Left ventricle myocardium superior (tissue), 1 donor: ENCODE data around the gene ZNF780A. TPM values are rescaled to one million over a fixed set of nuclear protein-coding genes. Genes with fewer than 3 reads are reported as not detected.
"Not testable (repeated sequence)": the region's sequence is repeated elsewhere in the genome, so short reads cannot be mapped to it uniquely, and the experiment has no call there.

Experiments
- ATAC-seq: fragments of 200-7000 bp; cut with Tn5 transposase; one replicate; pipeline ENCODE4 v1.9.1; 2020; ENCODE audit warnings: mild to moderate bottlenecking, moderate library complexity
- DNase-seq: peaks from one replicate; pipeline ENCODE4 v3.0.0-alpha.2; 2020
- intact Hi-C: fragments of 100-400 bp; cut with micrococcal nuclease; formaldehyde crosslinking; loops from one replicate; pipeline ENCODE4 v1.11.0; 2022
- long read RNA-seq: library from polyadenylated mRNA; unstranded; transcript quantifications from one replicate; pipeline ENCODE4 v2.0.0, GENCODE V29; 2021
- total RNA-seq: library from RNA; stranded (reverse); fragmentation: NEBNext Ultra II Directional; extraction: Animal tissue kit (Norgen Biotek cat#: 25700); gene quantifications from one replicate; pipeline ENCODE4 v1.2.1, GENCODE V29; 2021
- donor health status: DM: no; HTN: yes; CAD: no; lungs with severe emphysema.

Gene ZNF780A
- total RNA-seq = 9.6 TPM
- long read RNA-seq, full-length matches to known transcripts = 3 of 5 reads
- long read RNA-seq, partial matches to known transcripts = 0 of 5 reads
- long read RNA-seq, other reads (novel, unspliced or antisense) = 2 of 5 reads

- intact Hi-C loops = no loop called here
- ATAC-seq (peak; percentile 98), DNase-seq (peak; percentile 87)
These were observed at the start of gene ZNF780A for GRCh38 chr19:40090241-40091204. ZNF780A (minus strand) TSS chr19:40090943; CDS start chr19:40084753, 6,190 bp downstream.

DNA sequence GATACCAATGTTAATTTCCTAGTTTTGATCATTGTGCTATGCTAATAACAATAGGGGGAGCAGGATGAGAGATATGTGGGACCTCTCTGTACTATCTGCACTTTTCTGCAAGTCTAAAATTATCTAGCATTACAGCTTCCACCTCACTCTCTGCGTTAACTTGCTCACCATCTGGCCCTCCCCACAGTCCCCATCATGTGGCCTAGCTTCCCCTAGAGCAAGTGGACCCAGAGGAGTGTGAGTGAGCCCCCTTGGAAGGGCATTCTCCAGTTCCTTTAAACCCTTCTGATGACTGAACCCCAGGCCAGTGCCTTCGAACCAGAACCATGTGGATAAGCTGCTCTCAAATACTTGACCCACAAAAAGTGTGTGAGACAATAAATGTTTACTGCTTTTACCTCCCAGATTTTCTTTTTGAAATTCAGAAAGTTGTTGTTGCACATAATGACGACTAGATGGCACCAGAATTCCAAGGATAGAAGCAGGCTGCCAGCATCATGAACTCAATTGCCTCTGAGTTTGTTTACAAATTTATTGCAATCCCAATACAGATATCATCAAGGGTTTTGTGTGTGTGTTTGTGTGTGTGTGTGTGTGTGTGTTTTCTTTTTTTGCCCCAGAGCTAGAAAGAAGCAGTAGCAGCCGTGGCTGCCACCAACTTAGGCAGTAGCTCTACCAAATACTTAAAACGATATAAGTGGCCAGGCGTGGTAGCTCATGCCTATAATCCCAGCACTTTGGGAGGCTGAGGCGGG lies 49.0 kb upstream of the ZNF780A start:
- ATAC-seq = peak; percentile 35
- DNase-seq = no peak
- intact Hi-C loops = no loop called here

- intact Hi-C loops = no loop called here
- DNase-seq = no peak
- ATAC-seq = no peak
These were observed 46.1 kb upstream of the ZNF780A start for GRCh38 chr19:40136818-40137217.

- no peak for ATAC-seq
- no peak for DNase-seq
- intact Hi-C loops = no loop called here
These were observed 44.1 kb upstream of the ZNF780A start for GRCh38 chr19:40134866-40135265.

GRCh38 chr19:40133491-40133890 lies 42.7 kb upstream of the ZNF780A start:
- intact Hi-C loops = no loop called here

DNA sequence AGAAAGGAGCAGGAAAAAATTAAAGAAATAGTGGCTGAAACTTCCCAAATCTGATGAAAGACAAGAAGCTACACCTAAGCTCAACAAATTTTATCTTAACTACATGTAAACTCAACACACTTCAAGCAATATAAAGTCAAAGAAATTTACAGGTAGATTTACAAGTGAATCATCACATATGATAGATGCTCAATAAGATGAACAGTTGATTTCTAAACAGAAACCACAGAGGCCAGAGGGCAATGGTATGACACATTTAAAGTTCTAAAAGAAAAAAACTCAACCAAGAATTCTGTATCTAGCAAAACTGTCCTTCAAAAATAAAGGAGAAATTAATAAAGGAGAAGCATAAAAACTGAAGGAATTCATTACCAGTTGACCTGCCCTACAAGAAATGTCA lies 39.3 kb upstream of the ZNF780A start:
- ATAC-seq (no peak), DNase-seq (no peak)
- intact Hi-C loops = no loop called here

More at GRCh38 chr19:40133491-40133890, 42.7 kb upstream of the ZNF780A start:
- DNase-seq (no peak), ATAC-seq (no peak)

DNA sequence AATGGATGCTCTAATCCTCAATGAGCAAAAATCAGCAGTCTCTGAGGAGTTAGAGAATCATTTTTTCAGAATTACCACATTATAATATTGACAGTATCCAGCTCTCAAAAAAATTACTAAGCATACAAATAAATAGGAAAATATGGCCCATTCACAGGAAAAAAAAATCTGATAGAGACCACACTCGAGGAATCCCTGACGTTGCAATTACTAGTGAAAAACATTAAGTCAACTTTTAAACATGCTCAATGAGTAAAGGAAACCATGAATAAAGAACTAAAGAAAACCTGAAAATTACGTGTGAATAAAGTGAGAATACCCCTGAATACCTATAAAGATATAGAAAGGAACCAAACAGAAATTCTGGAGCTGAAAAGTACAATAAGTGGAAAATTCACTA lies 38.7 kb upstream of the ZNF780A start:
- intact Hi-C loops = no loop called here
- no peak for DNase-seq

DNA sequence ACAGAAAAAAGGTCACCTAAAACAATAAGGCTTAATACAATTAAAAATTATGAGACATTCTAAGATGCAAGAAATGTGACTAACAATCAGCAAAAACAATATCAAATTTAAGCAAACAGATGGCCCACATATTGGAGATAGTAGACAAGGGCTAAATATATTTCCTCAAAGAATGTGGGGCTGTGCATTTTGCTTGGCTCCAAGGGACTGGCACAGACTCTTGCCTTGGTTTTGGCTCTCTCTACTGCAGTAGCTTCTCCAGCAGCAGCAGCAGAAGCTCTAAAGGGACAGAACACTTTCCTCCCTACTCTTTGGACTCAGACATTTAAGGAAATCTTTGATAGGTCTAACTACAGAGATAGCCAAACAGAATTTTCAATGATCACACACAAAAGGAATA lies 38.2 kb upstream of the ZNF780A start:
- intact Hi-C loops = no loop called here
- no peak for DNase-seq
- no peak for ATAC-seq

More for the DNA sequence above, 38.7 kb upstream of the ZNF780A start:
- no peak for ATAC-seq

GRCh38 chr19:40119380-40119779 lies 28.6 kb upstream of the ZNF780A start:
- intact Hi-C loops = no loop called here
- DNase-seq = no peak
- ATAC-seq = no peak

DNA sequence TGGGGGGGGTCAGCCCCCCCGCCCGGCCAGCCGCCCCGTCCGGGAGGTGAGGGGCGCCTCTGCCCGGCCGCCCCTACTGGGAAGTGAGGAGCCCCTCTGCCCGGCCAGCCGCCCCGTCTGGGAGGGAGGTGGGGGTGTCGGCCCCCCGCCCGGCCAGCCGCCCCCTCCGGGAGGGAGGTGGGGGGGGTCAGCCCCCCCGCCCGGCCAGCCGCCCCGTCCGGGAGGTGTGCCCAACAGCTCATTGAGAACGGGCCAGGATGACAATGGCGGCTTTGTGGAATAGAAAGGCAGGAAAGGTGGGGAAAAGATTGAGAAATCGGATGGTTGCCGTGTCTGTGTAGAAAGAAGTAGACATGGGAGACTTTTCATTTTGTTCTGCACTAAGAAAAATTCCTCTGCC lies 27.9 kb upstream of the ZNF780A start:
- ATAC-seq, intact Hi-C loops, DNase-seq: not testable (repeated sequence)

GRCh38 chr19:40116075-40116474 lies 25.3 kb upstream of the ZNF780A start:
- DNase-seq = no peak

DNA sequence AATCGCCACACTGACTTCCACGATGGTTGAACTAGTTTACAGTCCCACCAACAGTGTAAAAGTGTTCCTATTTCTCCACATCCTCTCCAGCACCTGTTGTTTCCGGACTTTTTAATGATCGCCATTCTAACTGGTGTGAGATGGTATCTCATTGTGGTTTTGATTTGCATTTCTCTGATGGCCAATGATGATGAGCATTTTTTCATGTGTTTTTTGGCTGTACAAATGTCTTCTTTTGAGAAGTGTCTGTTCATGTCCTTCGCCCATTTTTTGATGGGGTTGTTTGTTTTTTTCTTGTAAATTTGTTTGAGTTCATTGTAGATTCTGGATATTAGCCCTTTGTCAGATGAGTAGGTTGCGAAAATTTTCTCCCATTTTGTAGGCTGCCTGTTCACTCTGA lies 23.4 kb upstream of the ZNF780A start:
- ATAC-seq, intact Hi-C loops, DNase-seq: not testable (repeated sequence)

More at GRCh38 chr19:40116075-40116474, 25.3 kb upstream of the ZNF780A start:
- intact Hi-C loops = no loop called here
- no peak for ATAC-seq

- ATAC-seq, intact Hi-C loops, DNase-seq: not testable (repeated sequence)
These were observed 21.5 kb upstream of the ZNF780A start for GRCh38 chr19:40112271-40112670.

GRCh38 chr19:40110570-40110969 lies 19.8 kb upstream of the ZNF780A start:
- intact Hi-C loops = no loop called here
- ATAC-seq (no peak), DNase-seq (no peak)

GRCh38 chr19:40104754-40105153 lies 14.0 kb upstream of the ZNF780A start:
- no peak for DNase-seq
- ATAC-seq = no peak
- intact Hi-C loops = no loop called here

DNA sequence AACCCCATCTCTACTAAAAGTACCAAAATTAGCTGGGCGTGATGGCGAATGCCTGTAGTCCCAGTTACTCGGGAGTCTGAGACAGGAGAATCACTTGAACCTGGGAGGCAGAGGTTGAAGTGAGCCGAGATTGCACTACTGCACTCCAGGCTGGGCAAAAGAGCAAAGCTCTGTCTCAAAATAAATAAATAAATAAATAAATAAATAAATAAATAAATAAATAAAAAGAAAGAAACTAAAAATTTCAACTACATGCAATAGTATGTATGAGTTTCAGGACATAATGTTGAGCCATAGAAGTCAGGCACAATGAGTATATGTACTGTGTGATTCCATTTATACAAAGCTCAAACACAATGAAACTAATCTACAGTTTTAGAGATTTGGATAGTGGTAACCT lies 12.9 kb upstream of the ZNF780A start:
- DNase-seq (no peak), ATAC-seq (no peak)
- intact Hi-C loops = no loop called here

GRCh38 chr19:40101813-40102212 lies 11.1 kb upstream of the ZNF780A start:
- intact Hi-C loops = no loop called here
- DNase-seq (no peak), ATAC-seq (no peak)

DNA sequence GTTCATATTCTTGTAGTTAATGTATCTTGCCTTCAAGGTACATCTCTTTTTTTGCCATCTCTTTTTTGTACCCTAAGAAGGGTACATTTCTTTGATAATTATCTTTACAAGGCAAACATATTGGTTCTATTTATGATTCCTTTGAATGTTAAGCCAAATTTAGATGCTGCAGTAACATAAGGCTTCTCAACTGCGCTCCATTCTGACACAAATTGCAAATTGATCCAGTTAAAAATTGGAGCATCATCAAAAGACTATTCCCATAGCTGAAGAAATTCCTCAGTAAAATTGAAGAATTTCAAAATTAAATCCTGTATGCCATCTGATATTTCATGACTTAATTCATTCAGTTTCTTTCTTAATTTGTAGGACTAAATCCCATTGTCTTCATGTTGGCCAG lies 2.7 kb upstream of the ZNF780A start:
- intact Hi-C loops = no loop called here
- ATAC-seq = no peak
- no peak for DNase-seq

DNA sequence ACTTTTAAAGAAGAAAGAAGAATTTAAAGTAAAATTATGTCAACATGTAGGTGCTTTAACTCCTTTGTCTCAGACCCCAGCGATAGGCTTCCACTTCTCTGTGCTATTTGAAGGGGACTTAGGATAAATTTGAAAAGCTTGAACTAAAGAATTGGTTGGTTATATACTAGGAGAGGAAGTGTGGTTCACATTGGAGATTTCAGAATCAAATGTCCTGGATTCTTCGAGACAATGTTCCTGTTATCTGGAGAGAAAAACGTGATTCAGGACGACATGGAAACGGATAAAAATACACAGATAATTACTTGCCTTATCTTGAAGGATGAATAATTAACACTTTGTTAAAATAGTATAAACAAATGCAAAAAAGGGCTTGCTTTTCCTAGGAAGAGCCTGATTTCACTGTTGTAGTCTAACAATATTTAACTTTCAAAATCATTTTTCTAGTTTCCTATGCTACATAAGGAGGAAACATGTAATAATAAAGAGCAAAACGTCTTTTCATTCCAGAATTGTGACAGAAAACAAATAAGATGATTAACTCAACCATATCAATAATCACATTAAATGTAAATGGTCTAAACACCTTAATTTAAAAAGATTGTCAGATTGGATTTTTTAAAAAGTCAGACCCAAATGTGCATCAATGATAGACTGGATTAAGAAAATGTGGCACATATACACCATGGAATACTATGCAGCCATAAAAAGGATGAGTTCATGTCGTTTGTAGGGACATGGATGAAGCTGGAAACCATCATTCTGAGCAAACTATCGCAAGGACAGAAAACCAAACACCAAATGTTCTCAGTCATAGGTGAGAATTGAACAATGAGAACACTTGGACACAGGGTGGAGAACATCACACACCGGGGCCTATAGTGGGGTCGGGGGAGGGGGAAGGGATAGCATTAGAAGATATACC lies 724 bp upstream of the ZNF780A start:
- ATAC-seq = no peak
- intact Hi-C loops = no loop called here

More for the DNA sequence above, 724 bp upstream of the ZNF780A start:
- DNase-seq = no peak
